8988T (cell line): Measurements from ENCODE around the gene TDO2.

Experiments used
- DNase-seq: peaks from one replicate; pipeline ENCODE4 v3.0.0; 2011

TDO2 gene

GRCh38 chr4:155954939-155955338 is 51.4 kb downstream of the TDO2 start:
- no peak for DNase-seq

- DNase-seq, result no peak
Measured at GRCh38 chr4:155956461-155956860, 53.0 kb downstream of the TDO2 start.

GRCh38 chr4:155959417-155959816 is 55.9 kb downstream of the TDO2 start:
- DNase-seq, result no peak

- DNase-seq, result no peak
Measured at GRCh38 chr4:155960522-155960921, 57.0 kb downstream of the TDO2 start.

DNA sequence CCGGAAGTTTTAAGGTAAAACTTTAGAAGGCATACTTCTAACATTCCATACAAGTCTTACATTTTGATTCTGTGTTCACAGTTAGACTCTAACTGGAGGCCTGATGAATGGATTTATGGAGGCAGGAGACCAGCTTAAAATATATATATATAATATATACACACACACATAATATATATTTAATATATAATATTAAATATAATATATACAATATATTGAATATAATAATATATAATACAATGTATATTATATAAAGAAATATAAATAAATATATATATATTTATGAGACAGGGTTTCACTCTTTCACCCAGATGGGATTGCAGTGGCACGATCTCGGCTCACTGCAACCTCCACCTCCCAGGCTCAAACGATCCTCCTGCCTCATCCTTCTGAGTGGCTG is 58.1 kb downstream of the TDO2 start:
- DNase-seq, result no peak

GRCh38 chr4:155962767-155963166 is 59.3 kb downstream of the TDO2 start:
- no peak for DNase-seq

GRCh38 chr4:155964016-155964891 is 60.8 kb downstream of the TDO2 start:
- no peak for DNase-seq

GRCh38 chr4:155966171-155966570 is 62.7 kb downstream of the TDO2 start:
- no peak for DNase-seq

GRCh38 chr4:155966731-155967395 is 63.4 kb downstream of the TDO2 start:
- no peak for DNase-seq
